AG04449 (cell line): ENCODE measurements around the gene ARSI.

Experiments
- CTCF ChIA-PET: fragments of 350-600 bp; formaldehyde crosslinking; extraction: SDS; loops from one replicate; lab custom pipeline; 2021; ENCODE audit warnings: antibody characterized with exemption; lab: Yijun Ruan, JAX
- POLR2A ChIA-PET: fragments of 400-600, 350-600 bp; formaldehyde crosslinking; extraction: SDS; loops from one replicate; lab custom pipeline; 2020; ENCODE audit warnings: antibody characterized with exemption, inconsistent platforms; lab: Yijun Ruan, JAX
- DNase-seq: peaks from one replicate; pipeline ENCODE4 v3.0.0-alpha.2; 2010; ENCODE audit warnings: low read depth, low spot score
- H3K4me3 ChIP-seq: 2 replicates; pipeline ENCODE4 v1.5.1; 2011; ENCODE audit warnings: low read depth, mild to moderate bottlenecking, control low read depth, low read length
- CTCF ChIP-seq: IDR thresholded peaks from one replicate; pipeline ENCODE4 v1.5.1; 2011; ENCODE audit warnings: mild to moderate bottlenecking, moderate library complexity, low read length, control low read depth, inconsistent platforms; ENCODE audit not compliant: insufficient read depth; ENCODE audit errors: missing control alignments

ARSI gene

GRCh38 chr5:150255659-150256409, 46.9 kb downstream of the ARSI start:
- DNase-seq = no peak
- ChIA-PET CTCF (interaction anchor here (0.7 to 2.0 kb wide), 4 partner anchors 10 to 297 kb away, joined by 3 to 4 read pairs (median 3); no protein-coding TSS in a partner anchor), POLR2A (no interaction called here)
- no peak for TF ChIP-seq CTCF
- no peak overlapping the region for H3K4me3 ChIP-seq

- ChIA-PET POLR2A (no interaction called here), CTCF (interaction anchor here (0.9 to 1.4 kb wide), 4 partner anchors 8 to 296 kb away, joined by 3 read pairs; no protein-coding TSS in a partner anchor)
- no peak for DNase-seq
- H3K4me3 ChIP-seq = no peak overlapping the region
- TF ChIP-seq CTCF = no peak
Measured at GRCh38 chr5:150254774-150255173, 47.9 kb downstream of the ARSI start.

GRCh38 chr5:150254363-150254762, 48.3 kb downstream of the ARSI start:
- ChIA-PET POLR2A (no interaction called here), CTCF (interaction anchor here (0.9 to 1.4 kb wide), 4 partner anchors 8 to 295 kb away, joined by 3 read pairs; no protein-coding TSS in a partner anchor)
- H3K4me3 ChIP-seq = no peak overlapping the region
- TF ChIP-seq CTCF = no peak
- no peak for DNase-seq

GRCh38 chr5:150253416-150254208, 49.1 kb downstream of the ARSI start:
- CTCF ChIA-PET = interaction anchor here (0.9 to 1.3 kb wide), 2 partner anchors 9 to 19 kb away, joined by 3 read pairs; no protein-coding TSS in a partner anchor
- DNase-seq = no peak
- no peak overlapping the region for H3K4me3 ChIP-seq
- no peak for TF ChIP-seq CTCF
- POLR2A ChIA-PET = no interaction called here

- CTCF ChIA-PET = no interaction called here
Measured at GRCh38 chr5:150252489-150252888, 50.2 kb downstream of the ARSI start.

More at GRCh38 chr5:150252489-150252888, 50.2 kb downstream of the ARSI start:
- no peak for TF ChIP-seq CTCF
- POLR2A ChIA-PET = no interaction called here
- DNase-seq = no peak
- H3K4me3 ChIP-seq = no peak overlapping the region
